Measurements from ENCODE around the gene USP3.

USP3 gene

GRCh38 chr15:63540449-63540848 is 36.1 kb downstream of the USP3 start:
- Histone ChIP-seq H3K36me3 (ENCODE audit: control insufficient read depth, low read length) (peaks cover 39% of the 10 kb centered on the region), H3K9me2 (replicated peaks; ENCODE audit: control insufficient read depth, low read length) (no peaks in the 10 kb centered on the region), H3K4me1 (ENCODE audit: control insufficient read depth, low read length) (peaks cover 70% of the 10 kb centered on the region), H3K27ac (ENCODE audit: low read depth, low read length) (no peak overlapping the region), H3K27me3 (ENCODE audit: control insufficient read depth, low read length) (no peaks in the 10 kb centered on the region), H3K9me3 (ENCODE audit: control insufficient read depth, insufficient read depth, low read length) (no peaks in the 10 kb centered on the region), H4K20me1 (ENCODE audit: control insufficient read depth, insufficient read depth, low read depth, low read length) (0 out of 2 replicates have a peak, but pooled peaks cover 5% of the 10 kb centered on the region), H3F3A (ENCODE audit: control insufficient read depth, insufficient read depth) (peaks cover 23% of the 10 kb centered on the region), H3K4me3 (ENCODE audit: low read length) (no peak overlapping the region), H3K79me2 (ENCODE audit: control insufficient read depth, low read length) (peaks cover 48% of the 10 kb centered on the region), H3K4me2 (ENCODE audit: low read length) (no peak overlapping the region)
- no peak for TF ChIP-seq EZH2phosphoT487 (IDR thresholded peaks at IDR 0.05; ENCODE audit: borderline replicate concordance, low read length)
- TF ChIP-seq, protein P1, sequence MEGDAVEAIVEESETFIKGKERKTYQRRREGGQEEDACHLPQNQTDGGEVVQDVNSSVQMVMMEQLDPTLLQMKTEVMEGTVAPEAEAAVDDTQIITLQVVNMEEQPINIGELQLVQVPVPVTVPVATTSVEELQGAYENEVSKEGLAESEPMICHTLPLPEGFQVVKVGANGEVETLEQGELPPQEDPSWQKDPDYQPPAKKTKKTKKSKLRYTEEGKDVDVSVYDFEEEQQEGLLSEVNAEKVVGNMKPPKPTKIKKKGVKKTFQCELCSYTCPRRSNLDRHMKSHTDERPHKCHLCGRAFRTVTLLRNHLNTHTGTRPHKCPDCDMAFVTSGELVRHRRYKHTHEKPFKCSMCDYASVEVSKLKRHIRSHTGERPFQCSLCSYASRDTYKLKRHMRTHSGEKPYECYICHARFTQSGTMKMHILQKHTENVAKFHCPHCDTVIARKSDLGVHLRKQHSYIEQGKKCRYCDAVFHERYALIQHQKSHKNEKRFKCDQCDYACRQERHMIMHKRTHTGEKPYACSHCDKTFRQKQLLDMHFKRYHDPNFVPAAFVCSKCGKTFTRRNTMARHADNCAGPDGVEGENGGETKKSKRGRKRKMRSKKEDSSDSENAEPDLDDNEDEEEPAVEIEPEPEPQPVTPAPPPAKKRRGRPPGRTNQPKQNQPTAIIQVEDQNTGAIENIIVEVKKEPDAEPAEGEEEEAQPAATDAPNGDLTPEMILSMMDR (IDR thresholded peaks at IDR 0.05; ENCODE audit: low read depth, low read length, poor library complexity, severe bottlenecking): no peak

DNA sequence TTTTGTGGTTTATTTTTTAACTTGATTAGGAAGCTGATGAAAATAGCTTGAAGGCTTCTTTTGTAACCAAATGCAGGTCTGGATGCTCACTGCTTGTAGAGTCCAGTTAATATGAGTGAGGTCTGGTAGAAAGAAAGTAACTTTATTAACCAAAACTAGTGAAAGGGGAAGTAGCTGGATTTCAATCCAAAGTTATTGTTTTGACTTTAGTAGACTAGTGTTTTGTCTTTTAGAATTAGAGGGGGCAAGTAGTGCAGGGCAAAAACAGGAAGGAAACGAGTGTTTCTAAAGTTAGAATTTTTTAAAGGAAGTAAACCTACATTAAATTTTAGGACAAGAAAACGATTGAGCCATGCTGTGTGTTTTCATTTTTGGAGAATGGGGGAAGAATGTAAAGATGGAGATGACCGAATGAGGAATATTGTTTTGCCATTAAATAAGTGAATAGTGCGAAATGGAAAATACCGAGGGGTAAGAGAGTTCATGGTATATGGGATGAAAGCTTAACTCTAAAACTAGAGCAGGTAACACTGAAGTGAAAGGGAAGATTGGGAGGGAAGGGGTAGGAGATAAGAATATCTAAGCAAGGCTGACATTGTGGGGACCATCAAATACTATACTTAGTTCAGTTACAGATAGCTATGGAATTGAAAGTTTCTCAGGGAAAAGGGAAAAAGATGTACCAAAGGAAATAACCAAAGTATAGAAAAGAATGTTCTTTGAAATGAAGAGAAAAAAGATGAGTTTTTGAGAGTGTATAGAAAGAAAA is 40.0 kb downstream of the USP3 start:
- Histone ChIP-seq H3F3A (ENCODE audit: control insufficient read depth, insufficient read depth) (peaks cover 23% of the 10 kb centered on the region), H3K27me3 (ENCODE audit: control insufficient read depth, low read length) (no peaks in the 10 kb centered on the region), H3K36me3 (ENCODE audit: control insufficient read depth, low read length) (peaks cover 32% of the 10 kb centered on the region), H3K79me2 (ENCODE audit: control insufficient read depth, low read length) (peaks cover 45% of the 10 kb centered on the region), H3K4me3 (ENCODE audit: low read length) (peak overlapping the region; percentile 67), H3K4me1 (ENCODE audit: control insufficient read depth, low read length) (peaks cover 70% of the 10 kb centered on the region), H3K27ac (ENCODE audit: low read depth, low read length) (peak overlapping the region; percentile 70), H3K4me2 (ENCODE audit: low read length) (peak overlapping the region; percentile 91), H3K9me3 (ENCODE audit: control insufficient read depth, insufficient read depth, low read length) (no peaks in the 10 kb centered on the region), H3K9me2 (replicated peaks; ENCODE audit: control insufficient read depth, low read length) (no peaks in the 10 kb centered on the region), H4K20me1 (ENCODE audit: control insufficient read depth, insufficient read depth, low read depth, low read length) (no peaks in the 10 kb centered on the region)
- TF ChIP-seq EZH2phosphoT487 (IDR thresholded peaks at IDR 0.05; ENCODE audit: borderline replicate concordance, low read length): no peak
- TF ChIP-seq, protein P1 (IDR thresholded peaks at IDR 0.05; ENCODE audit: low read depth, low read length, poor library complexity, severe bottlenecking): no peak

DNA sequence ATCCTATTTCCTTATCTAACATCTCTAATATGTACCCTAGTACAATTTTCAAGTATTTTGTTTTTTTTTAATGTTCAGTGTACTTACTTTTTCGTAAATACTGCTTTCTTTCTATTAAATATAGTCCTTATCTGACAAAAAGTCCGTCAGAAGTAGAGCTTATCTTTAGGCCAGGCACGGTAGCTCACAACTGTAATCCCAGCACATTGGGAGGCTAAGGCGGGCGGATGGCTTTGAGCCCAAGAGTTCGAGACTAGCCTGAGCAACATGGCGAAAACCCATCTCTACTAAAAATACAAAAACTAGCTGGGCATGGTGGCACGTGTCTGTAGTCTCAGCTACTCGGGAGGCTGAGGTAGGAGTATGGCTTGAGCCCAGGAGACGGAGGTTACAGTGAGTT is 41.1 kb downstream of the USP3 start:
- H3K9me2 ChIP-seq (replicated peaks; ENCODE audit: control insufficient read depth, low read length): no peaks in the 10 kb centered on the region
- H3K36me3 ChIP-seq (ENCODE audit: control insufficient read depth, low read length): peaks cover 22% of the 10 kb centered on the region
- no peaks in the 10 kb centered on the region for H3K27me3 ChIP-seq (ENCODE audit: control insufficient read depth, low read length)
- H3K9me3 ChIP-seq (ENCODE audit: control insufficient read depth, insufficient read depth, low read length): no peaks in the 10 kb centered on the region
- no peak overlapping the region for H3K27ac ChIP-seq (ENCODE audit: low read depth, low read length)
- H3K4me3 ChIP-seq (ENCODE audit: low read length): no peak overlapping the region
- peaks cover 60% of the 10 kb centered on the region for H3K4me1 ChIP-seq (ENCODE audit: control insufficient read depth, low read length)
- H3K4me2 ChIP-seq (ENCODE audit: low read length): no peak overlapping the region
- no peaks in the 10 kb centered on the region for H4K20me1 ChIP-seq (ENCODE audit: control insufficient read depth, insufficient read depth, low read depth, low read length)
- peaks cover 23% of the 10 kb centered on the region for H3F3A ChIP-seq (ENCODE audit: control insufficient read depth, insufficient read depth)
- no peak for TF ChIP-seq EZH2phosphoT487 (IDR thresholded peaks at IDR 0.05; ENCODE audit: borderline replicate concordance, low read length)
- TF ChIP-seq, protein P1 (IDR thresholded peaks at IDR 0.05; ENCODE audit: low read depth, low read length, poor library complexity, severe bottlenecking): no peak
- peaks cover 38% of the 10 kb centered on the region for H3K79me2 ChIP-seq (ENCODE audit: control insufficient read depth, low read length)

Data from DOHH2 (cell line).